Measurements from ENCODE around the gene RDH5. TPM values are rescaled to one million over a fixed set of nuclear protein-coding genes. Genes with fewer than 3 reads are reported as not detected.

The RDH5 gene
- total RNA-seq, 1 donor from 2014 or later, result 4.1 TPM

DNA sequence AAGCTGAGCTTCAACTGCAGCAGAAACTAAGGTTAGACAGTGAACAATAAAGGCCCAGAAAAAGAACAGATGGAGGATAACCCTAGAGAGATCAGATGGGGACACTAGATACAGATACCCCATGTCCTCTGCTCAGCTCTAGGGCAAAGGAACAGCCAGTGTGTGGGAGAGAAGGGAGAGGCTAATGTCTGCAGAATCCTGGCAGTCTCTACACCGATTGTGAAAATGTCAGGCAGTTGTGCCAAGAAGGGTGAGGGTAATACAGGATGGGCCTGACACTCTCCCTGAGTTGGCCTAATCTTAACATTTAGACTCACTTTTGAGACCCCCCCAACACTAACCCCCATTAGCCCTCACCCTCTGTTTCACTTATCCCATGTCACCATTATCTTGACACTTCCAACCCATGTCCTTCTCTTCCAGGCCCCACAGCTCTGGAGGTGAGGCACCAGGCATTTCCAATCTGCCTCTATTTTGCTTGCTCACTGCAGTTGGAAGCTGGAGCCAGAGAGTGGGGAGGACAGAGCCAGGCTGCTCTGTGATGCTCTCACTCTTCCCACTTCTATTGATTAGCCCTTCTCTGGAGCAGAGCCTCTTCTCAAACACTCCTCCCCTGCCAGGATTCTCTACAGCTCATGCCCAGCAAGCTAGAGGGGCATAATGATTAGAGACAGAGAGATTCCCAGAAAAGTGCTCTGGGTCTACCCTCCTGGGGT lies 7.3 kb upstream of the RDH5 start:
- no peaks in the 10 kb centered on the region for H3K9me3 Mint-ChIP-seq (ENCODE audit: unreplicated experiment)
- H3K27me3 Mint-ChIP-seq (ENCODE audit: unreplicated experiment), result peaks cover 29% of the 10 kb centered on the region
- H3K4me3 Mint-ChIP-seq (ENCODE audit: unreplicated experiment), result no peak overlapping the region
- TF ChIP-seq, protein P1, sequence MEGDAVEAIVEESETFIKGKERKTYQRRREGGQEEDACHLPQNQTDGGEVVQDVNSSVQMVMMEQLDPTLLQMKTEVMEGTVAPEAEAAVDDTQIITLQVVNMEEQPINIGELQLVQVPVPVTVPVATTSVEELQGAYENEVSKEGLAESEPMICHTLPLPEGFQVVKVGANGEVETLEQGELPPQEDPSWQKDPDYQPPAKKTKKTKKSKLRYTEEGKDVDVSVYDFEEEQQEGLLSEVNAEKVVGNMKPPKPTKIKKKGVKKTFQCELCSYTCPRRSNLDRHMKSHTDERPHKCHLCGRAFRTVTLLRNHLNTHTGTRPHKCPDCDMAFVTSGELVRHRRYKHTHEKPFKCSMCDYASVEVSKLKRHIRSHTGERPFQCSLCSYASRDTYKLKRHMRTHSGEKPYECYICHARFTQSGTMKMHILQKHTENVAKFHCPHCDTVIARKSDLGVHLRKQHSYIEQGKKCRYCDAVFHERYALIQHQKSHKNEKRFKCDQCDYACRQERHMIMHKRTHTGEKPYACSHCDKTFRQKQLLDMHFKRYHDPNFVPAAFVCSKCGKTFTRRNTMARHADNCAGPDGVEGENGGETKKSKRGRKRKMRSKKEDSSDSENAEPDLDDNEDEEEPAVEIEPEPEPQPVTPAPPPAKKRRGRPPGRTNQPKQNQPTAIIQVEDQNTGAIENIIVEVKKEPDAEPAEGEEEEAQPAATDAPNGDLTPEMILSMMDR (IDR thresholded peaks at IDR 0.05), result no peak
- peaks cover 29% of the 10 kb centered on the region for H3K4me1 Mint-ChIP-seq (ENCODE audit: unreplicated experiment)
- H3K27ac Mint-ChIP-seq (ENCODE audit: unreplicated experiment), result no peak overlapping the region
- no peaks in the 10 kb centered on the region for H3K36me3 Mint-ChIP-seq (ENCODE audit: unreplicated experiment)
- DNase-seq (ENCODE audit: extremely low spot score, unreplicated experiment), result no peak

DNA sequence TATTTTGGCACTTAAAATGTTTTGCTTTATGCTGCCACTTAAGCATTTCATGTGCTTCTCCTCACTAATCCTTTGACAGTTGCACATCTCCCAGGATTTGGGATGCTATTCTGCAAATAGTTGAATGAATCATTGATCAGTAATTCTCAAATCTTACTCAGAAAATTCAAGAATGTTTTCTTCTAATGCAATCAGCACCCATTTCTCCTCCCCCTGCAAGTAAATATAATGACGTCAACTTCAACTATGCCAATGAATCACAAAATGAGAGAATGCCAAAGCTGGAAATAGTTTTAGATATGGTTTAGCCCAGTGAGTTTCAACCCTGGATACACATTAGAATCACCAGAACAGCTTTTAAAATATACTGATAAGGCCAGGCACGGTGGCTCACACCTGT lies 6.5 kb upstream of the RDH5 start:
- H3K36me3 Mint-ChIP-seq (ENCODE audit: unreplicated experiment), result no peaks in the 10 kb centered on the region
- no peaks in the 10 kb centered on the region for H3K9me3 Mint-ChIP-seq (ENCODE audit: unreplicated experiment)
- no peak overlapping the region for H3K4me3 Mint-ChIP-seq (ENCODE audit: unreplicated experiment)
- TF ChIP-seq, protein P1 (IDR thresholded peaks at IDR 0.05), result no peak
- H3K27ac Mint-ChIP-seq (ENCODE audit: unreplicated experiment), result no peak overlapping the region
- peaks cover 31% of the 10 kb centered on the region for H3K4me1 Mint-ChIP-seq (ENCODE audit: unreplicated experiment)
- peaks cover 23% of the 10 kb centered on the region for H3K27me3 Mint-ChIP-seq (ENCODE audit: unreplicated experiment)
- no peak for DNase-seq (ENCODE audit: extremely low spot score, unreplicated experiment)

DNA sequence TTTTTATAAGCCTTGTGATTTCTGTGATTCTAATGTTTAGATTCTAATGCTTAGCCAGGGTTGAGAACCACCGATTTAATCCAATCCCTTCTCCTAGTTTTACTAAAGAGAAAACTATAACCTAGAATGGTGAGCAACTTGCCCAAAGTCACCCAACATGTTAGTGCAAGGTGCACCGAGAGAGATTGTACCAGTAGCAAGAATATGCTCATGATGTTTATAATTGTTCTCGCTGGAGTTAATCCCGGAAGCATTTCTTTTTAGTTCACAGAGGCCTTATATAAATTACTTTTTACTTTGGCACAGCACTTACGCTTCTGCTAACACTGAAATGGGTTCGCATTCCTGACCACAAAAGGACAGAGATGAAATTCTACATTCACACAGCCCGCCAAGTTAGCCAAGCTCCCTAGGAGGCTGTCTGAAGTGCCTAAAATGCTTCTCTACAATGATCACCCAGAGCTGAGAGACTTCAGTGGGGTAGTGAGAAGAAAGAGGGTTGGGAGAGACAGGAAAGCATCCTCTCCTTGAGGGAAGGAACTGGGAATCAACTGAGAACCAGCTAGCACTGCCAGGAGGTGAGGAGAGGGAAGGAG lies 4.9 kb upstream of the RDH5 start:
- Mint-ChIP-seq H3K9me3 (ENCODE audit: unreplicated experiment) (no peaks in the 10 kb centered on the region), H3K27me3 (ENCODE audit: unreplicated experiment) (peaks cover 13% of the 10 kb centered on the region), H3K4me1 (ENCODE audit: unreplicated experiment) (peaks cover 38% of the 10 kb centered on the region), H3K27ac (ENCODE audit: unreplicated experiment) (peak overlapping the region; percentile 95), H3K4me3 (ENCODE audit: unreplicated experiment) (peak overlapping the region; percentile 91), H3K36me3 (ENCODE audit: unreplicated experiment) (no peaks in the 10 kb centered on the region)
- DNase-seq (ENCODE audit: extremely low spot score, unreplicated experiment), result no peak
- TF ChIP-seq, protein P1 (IDR thresholded peaks at IDR 0.05), result no peak

DNA sequence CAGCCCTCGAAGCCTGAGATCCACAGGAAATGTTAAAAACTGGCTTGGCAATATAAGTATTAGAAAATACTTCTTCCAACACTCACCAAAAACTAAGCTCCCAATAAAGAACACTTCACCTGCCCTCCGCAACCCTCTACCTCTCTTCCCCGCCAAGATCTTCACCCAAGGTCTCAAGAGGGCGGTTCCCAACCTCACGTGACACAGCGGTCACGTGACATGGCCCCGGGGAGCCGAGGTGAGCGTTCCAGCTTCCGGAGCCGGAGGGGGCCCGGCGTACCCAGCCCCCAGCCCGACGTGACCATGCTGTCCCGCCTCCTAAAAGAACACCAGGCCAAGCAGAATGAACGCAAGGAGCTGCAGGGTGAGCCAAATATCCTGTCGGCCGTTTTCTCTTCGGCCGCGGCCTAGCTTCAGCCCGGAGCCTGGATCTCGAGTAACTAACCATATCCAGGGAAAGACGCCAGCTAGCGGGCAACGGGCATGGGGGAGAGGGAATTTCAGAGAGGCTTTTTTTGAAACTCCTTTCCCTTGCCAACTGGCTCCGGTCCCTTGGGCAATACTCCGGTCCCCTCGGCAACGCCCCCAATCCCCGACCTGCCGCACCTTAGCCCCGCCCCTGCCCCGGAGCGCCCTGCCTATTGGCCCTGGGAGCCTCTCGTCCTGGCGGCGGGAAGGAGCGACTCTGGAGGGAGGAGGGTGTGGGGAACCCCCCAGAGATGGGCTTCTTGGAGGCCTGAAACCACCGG lies 4.2 kb upstream of the RDH5 start, which contains the start of gene BLOC1S1:
BLOC1S1 (plus strand) TSS at position 214 of the 749 bp plus-strand sequence; CDS start at position 220, 6 bp downstream.
- Mint-ChIP-seq H3K27me3 (ENCODE audit: unreplicated experiment) (peaks cover 10% of the 10 kb centered on the region), H3K9me3 (ENCODE audit: unreplicated experiment) (no peaks in the 10 kb centered on the region), H3K4me1 (ENCODE audit: unreplicated experiment) (peaks cover 46% of the 10 kb centered on the region), H3K4me3 (ENCODE audit: unreplicated experiment) (peak within 1 kb of the TSS; percentile 91), H3K36me3 (ENCODE audit: unreplicated experiment) (no peaks in the 10 kb centered on the region), H3K27ac (ENCODE audit: unreplicated experiment) (peak within 1 kb of the TSS; percentile 95)
- DNase-seq (ENCODE audit: extremely low spot score, unreplicated experiment), result peak; percentile 96
- TF ChIP-seq, protein P1 (IDR thresholded peaks at IDR 0.05), result no peak

DNA sequence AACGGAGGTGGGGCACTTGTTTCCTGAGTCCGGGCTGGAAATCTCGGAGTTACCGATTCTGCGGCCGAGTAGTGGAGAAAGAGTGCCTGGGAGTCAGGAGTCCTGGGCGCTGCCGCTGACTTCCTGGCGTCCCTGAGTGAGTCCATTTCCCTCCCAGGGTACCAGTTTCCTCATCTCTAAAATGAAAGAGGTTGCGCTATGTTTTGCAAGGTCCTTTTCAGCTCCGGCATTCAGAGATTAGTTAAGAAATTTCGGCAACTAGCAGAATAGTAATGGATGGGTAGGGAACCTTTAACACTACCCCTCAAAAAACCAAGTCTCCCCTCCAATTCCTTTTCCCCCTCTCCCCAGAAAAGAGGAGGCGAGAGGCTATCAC lies 3.6 kb upstream of the RDH5 start:
- H3K9me3 Mint-ChIP-seq (ENCODE audit: unreplicated experiment), result no peaks in the 10 kb centered on the region
- TF ChIP-seq, protein P1 (IDR thresholded peaks at IDR 0.05), result no peak
- no peak for DNase-seq (ENCODE audit: extremely low spot score, unreplicated experiment)
- H3K27me3 Mint-ChIP-seq (ENCODE audit: unreplicated experiment), result peaks cover 10% of the 10 kb centered on the region
- H3K4me1 Mint-ChIP-seq (ENCODE audit: unreplicated experiment), result peaks cover 50% of the 10 kb centered on the region
- H3K27ac Mint-ChIP-seq (ENCODE audit: unreplicated experiment), result peak overlapping the region; percentile 95
- peak overlapping the region; percentile 91 for H3K4me3 Mint-ChIP-seq (ENCODE audit: unreplicated experiment)
- no peaks in the 10 kb centered on the region for H3K36me3 Mint-ChIP-seq (ENCODE audit: unreplicated experiment)
